Islet of Langerhans (tissue), 1 donor: ENCODE measurements around the gene CYP4F12.
A peak's percentile ranks its signal among the peaks of the same experiment; 100 is the strongest.

ENCODE experiments used
- FAIRE-seq: peaks from one replicate; lab custom pipeline; 2011; peaks lifted over from hg19 to GRCh38; lab: Jason Lieb, UNC

Gene CYP4F12

DNA sequence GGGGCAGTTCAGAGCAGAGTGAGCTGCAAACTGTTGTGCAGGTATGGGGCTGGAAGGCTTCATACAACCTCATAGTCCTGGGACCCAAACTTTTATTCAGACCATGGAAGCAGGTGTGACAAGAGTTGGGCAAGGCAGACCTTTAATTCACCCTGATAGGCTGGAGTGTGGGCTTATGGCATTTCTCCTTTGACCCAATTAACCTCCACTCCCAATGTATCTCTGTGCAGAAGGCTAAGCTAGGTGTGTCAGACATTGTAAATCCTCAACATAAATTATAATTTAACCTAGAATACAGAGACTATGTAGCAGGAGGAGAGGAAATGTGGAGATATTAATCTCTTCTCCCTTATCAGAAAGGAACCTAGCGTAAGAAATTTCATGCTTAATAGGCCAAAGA is 42.8 kb downstream of the CYP4F12 start:
- no peak for FAIRE-seq

DNA sequence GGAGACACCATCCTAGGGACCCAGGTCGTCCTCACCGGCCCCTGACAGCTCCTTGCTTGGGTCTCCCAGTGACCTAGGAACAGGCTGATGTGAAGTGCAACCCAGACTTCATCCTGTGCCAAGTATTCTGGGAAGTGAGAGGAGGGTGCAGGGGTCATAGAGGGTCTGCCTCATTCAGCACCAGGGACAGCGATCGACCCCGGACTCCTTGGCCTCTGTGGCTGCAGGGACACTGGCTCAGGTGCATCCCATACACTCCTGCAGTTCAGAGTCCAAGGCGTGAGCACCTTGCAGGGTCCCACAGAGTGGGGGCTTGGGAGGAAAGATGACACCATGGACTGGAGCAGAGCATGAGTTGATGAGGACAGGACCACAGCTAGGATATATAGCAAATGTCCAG is 44.9 kb downstream of the CYP4F12 start:
- no peak for FAIRE-seq

GRCh38 chr19:15721268-15721667 is 48.4 kb downstream of the CYP4F12 start:
- no peak for FAIRE-seq

DNA sequence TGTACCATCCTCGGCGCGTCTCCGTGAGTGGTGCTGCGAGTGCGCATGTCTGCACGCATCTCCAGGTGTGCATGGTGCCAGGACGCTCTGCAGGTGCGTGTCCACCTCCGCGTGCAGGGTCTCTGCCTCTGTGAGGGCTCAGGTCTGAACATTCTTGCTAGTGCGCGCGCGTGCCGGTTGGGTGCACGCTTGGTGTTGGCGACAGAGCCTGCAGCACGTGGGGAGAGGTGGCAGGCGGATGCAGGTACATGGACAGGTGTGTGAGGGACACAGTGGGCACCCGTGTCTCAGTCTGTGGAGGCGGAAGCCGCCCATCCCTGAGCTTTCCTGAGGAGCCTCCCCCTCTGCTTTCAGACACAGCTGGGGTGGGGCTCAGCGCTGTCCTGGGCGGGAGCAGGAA is 50.1 kb downstream of the CYP4F12 start:
- no peak for FAIRE-seq

DNA sequence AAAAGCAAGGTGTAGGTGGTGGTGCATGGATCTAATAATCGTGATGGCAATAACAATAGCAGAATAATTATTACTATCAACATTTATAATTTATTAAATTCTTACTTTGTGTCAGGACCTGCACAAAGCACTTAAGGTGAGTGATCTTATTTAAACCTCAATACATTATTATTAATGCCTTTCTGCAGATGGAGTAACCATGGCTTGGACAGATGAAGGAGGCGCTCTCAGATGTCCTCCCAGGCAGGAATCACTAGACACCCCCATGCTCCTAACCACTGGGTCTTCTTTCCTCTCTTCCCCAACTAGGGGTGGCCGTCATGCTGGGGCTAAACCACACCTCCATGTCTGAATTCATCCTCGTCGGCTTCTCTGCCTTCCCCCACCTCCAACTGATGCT is 54.8 kb downstream of the CYP4F12 start, which contains the start of gene OR10H2:
Gene OR10H2 (plus strand): TSS at position 301 of the 400 bp plus-strand sequence. CDS start 20 bp downstream, at position 321.
- FAIRE-seq = no peak

GRCh38 chr19:15730538-15730937 is 57.7 kb downstream of the CYP4F12 start:
- FAIRE-seq = no peak

DNA sequence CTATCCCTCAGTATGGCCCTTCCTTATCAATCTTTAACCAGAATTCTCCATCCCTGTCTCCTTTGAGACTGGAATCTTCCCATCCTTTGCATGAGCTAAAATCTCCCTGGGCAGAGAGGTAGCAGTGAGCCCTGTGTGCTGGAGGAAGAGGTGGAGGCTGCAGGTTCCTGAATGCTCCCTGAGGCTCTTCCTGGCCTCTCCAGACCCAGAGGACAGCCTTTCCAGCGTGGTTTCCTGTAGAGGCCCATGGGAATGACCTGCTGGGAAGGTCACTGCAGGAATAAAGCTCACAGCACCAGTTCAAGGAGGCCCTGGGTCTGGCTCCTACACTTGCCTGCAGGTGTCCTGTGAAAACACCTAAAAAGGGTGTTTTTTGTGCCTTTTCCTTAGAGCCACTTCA is 59.5 kb downstream of the CYP4F12 start:
- FAIRE-seq = no peak

DNA sequence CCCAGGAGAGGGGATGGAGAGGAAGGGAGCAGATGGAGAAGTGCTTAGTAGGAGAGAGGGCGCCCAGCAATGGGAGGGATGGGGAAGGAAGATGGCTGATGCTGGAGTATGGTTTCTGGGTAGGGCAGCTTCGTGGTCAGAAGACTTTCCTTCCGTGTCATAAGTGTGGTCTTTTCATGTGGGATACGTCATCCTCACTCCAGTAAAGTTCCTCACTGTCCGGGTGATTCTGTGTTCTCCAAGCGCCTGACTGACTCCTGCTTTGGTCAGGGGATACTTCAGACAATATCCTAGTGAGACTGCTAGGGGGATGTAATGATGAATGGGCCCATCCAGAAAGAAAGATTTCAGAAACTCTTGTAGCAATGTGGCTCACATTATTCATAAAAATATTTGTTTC is 61.0 kb downstream of the CYP4F12 start:
- no peak for FAIRE-seq

DNA sequence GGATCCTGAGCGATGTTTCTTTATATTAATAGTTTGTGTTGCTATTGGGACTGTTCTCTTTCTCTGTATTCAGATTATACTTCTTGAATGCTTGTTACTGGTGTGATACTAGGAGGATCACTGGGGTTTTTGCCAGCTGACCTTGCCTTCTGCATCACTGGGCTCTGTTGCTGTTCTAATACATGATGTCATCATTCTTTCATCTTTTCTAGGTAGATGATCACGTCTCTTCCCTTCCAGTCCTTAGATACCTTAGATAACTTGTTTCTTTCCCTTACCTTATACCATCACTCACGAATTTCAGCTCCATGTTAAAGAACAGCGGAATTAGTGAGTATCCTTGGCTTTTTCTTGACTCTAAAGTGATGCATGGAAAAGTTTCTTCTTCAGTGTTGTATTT is 64.8 kb downstream of the CYP4F12 start, which contains the start of gene OR10H3:
Gene OR10H3 (plus strand): TSS at position 264 of the 400 bp plus-strand sequence. CDS start 3,408 bp downstream, outside the sequence.
- peak; percentile 43 for FAIRE-seq

GRCh38 chr19:15740785-15741184 is 67.9 kb downstream of the CYP4F12 start:
- no peak for FAIRE-seq
